ENCODE results near the gene MYO5B.

Gene MYO5B

GRCh38 chr18:50131591-50131990 is 63.4 kb downstream of the MYO5B start:
- DNase-seq (ENCODE audit: low read depth): no peak
- no peak for TF ChIP-seq CTCF (IDR thresholded peaks at IDR 0.05; ENCODE audit: control insufficient read depth, insufficient read depth, low read depth, low read length, missing control alignments)
- H3K4me3 ChIP-seq (ENCODE audit: control insufficient read depth, low read depth, low read length): no peak overlapping the region

- no peak for DNase-seq (ENCODE audit: low read depth)
- H3K4me3 ChIP-seq (ENCODE audit: control insufficient read depth, low read depth, low read length): no peak overlapping the region
- no peak for TF ChIP-seq CTCF (IDR thresholded peaks at IDR 0.05; ENCODE audit: control insufficient read depth, insufficient read depth, low read depth, low read length, missing control alignments)
Measured at GRCh38 chr18:50128506-50129271, 66.3 kb downstream of the MYO5B start.

GRCh38 chr18:50127516-50128210 is 67.3 kb downstream of the MYO5B start:
- TF ChIP-seq CTCF (IDR thresholded peaks at IDR 0.05; ENCODE audit: control insufficient read depth, insufficient read depth, low read depth, low read length, missing control alignments): no peak
- no peak overlapping the region for H3K4me3 ChIP-seq (ENCODE audit: control insufficient read depth, low read depth, low read length)
- no peak for DNase-seq (ENCODE audit: low read depth)

- no peak for TF ChIP-seq CTCF (IDR thresholded peaks at IDR 0.05; ENCODE audit: control insufficient read depth, insufficient read depth, low read depth, low read length, missing control alignments)
- no peak for DNase-seq (ENCODE audit: low read depth)
- no peak overlapping the region for H3K4me3 ChIP-seq (ENCODE audit: control insufficient read depth, low read depth, low read length)
Measured at GRCh38 chr18:50126471-50126870, 68.5 kb downstream of the MYO5B start.

- no peak for TF ChIP-seq CTCF (IDR thresholded peaks at IDR 0.05; ENCODE audit: control insufficient read depth, insufficient read depth, low read depth, low read length, missing control alignments)
- no peak overlapping the region for H3K4me3 ChIP-seq (ENCODE audit: control insufficient read depth, low read depth, low read length)
- no peak for DNase-seq (ENCODE audit: low read depth)
Measured at GRCh38 chr18:50125456-50125855, 69.5 kb downstream of the MYO5B start.

- H3K4me3 ChIP-seq (ENCODE audit: control insufficient read depth, low read depth, low read length): no peak overlapping the region
- no peak for DNase-seq (ENCODE audit: low read depth)
- no peak for TF ChIP-seq CTCF (IDR thresholded peaks at IDR 0.05; ENCODE audit: control insufficient read depth, insufficient read depth, low read depth, low read length, missing control alignments)
Measured at GRCh38 chr18:50119296-50119695, 75.7 kb downstream of the MYO5B start.

Data from AG09309 (cell line).